ENCODE data around the gene ZNF628.

ZNF628 gene

DNA sequence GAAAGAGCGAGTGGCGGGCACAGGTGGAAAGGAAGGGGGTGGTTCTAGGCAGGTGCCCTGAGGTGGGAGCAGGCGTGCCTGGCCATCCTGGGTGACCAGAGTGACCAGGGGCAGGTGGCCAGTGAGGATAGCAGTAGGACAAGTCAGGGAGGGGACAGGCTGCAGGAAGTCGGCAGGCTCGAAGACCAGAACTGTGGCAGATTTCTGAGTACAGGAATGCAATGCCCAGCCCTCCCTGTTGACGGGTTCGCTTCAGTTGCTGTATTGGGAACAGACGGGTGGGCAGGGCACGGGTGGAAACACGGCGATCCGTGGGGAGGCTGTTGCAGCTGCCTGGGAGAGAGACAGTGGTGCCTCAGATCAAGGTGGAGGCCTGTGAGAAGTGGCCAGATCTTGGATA is 1.9 kb downstream of the ZNF628 start:
- H3K4me3 ChIP-seq (ENCODE audit: low read length) = no peak overlapping the region
- DNase-seq (ENCODE audit: low read depth, low spot score) = no peak
- no peaks in the 10 kb centered on the region for H3K27me3 ChIP-seq (ENCODE audit: control insufficient read depth, insufficient read depth, low read length)
- H3K27ac ChIP-seq (ENCODE audit: low read length) = no peak overlapping the region
- H3K36me3 ChIP-seq (ENCODE audit: control insufficient read depth, insufficient read depth, low read length) = peaks cover 5% of the 10 kb centered on the region; the same call in 1 of the 2 replicates
- H3K4me1 ChIP-seq (ENCODE audit: control insufficient read depth, insufficient read depth, low read length) = peaks cover 5% of the 10 kb centered on the region
- WGBS (ENCODE audit: insufficient coverage, insufficient read length) = no CpG with 5 or more reads among the region's 12 CpGs
- no peaks in the 10 kb centered on the region for H3K9me3 ChIP-seq (ENCODE audit: control insufficient read depth, insufficient read depth, low read length)

DNA sequence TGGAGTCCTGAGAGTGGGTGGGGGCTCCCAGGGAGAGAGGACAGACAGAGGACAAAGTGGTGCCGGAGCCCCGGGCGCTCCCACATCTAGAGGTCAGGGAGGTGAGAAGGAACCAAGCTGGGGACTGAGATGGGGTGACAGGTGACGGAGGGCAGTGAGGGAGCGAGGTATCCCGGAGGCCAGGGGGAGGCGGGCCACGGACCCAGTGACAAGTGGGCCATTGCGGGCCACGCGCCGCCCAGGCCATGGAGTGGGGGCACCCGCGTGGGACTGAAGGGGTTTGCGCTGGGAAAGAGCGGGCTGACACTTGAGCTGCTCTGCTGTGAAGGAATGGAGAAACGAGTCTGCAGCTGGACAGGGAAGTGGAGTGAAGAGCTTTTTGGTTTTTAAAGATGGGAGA is 2.6 kb downstream of the ZNF628 start:
- no peak overlapping the region for H3K4me3 ChIP-seq (ENCODE audit: low read length)
- H3K27me3 ChIP-seq (ENCODE audit: control insufficient read depth, insufficient read depth, low read length) = no peaks in the 10 kb centered on the region
- H3K27ac ChIP-seq (ENCODE audit: low read length) = no peak overlapping the region
- H3K4me1 ChIP-seq (ENCODE audit: control insufficient read depth, insufficient read depth, low read length) = peaks cover 6% of the 10 kb centered on the region
- H3K9me3 ChIP-seq (ENCODE audit: control insufficient read depth, insufficient read depth, low read length) = no peaks in the 10 kb centered on the region
- DNase-seq (ENCODE audit: low read depth, low spot score) = no peak
- H3K36me3 ChIP-seq (ENCODE audit: control insufficient read depth, insufficient read depth, low read length) = peaks cover 5% of the 10 kb centered on the region; the same call in 1 of the 2 replicates
- no CpG with 5 or more reads among the region's 17 CpGs for WGBS (ENCODE audit: insufficient coverage, insufficient read length)

DNA sequence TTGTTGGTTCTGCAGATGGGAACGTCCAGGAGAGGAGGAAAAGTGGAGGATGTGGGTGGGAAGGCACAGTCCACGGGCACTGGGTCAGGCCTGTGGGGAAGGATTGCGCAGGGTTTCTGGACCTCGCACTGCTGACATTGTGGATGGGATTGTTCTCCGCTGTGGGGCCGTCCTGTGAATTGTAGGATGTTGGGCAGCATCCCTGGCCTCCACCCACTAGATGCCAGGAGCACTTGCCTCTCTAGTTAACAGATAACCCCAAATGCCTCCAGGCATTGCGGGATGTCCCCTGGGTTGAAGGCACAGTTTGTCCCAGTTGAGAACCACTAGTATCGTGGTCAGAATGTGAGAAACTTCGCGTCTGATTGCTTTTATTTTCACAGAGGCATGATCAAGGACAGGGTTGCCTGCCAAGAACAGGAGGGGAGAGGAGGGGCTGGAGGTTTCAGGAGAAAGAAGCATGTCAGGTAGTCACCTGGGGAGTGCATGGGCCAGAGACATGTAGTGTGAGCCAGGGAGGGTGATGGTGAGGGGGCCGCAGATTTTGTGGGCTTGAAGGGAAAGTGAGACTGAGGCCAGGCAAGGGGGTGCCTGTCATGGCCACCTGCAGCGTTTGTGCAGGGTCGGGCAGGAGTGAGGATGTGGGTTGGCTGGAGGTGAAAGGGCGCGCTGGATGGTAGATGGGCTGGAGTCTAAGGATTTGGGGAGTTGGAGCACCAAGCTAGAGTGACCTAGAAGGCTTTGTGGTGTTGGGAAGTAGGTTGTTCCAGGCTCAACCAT is 3.2 kb downstream of the ZNF628 start:
- H3K27ac ChIP-seq (ENCODE audit: low read length) = no peak overlapping the region
- peaks cover 5% of the 10 kb centered on the region; the same call in 1 of the 2 replicates for H3K36me3 ChIP-seq (ENCODE audit: control insufficient read depth, insufficient read depth, low read length)
- no CpG with 5 or more reads among the region's 15 CpGs for WGBS (ENCODE audit: insufficient coverage, insufficient read length)
- peaks cover 6% of the 10 kb centered on the region for H3K4me1 ChIP-seq (ENCODE audit: control insufficient read depth, insufficient read depth, low read length)
- DNase-seq (ENCODE audit: low read depth, low spot score) = no peak
- H3K27me3 ChIP-seq (ENCODE audit: control insufficient read depth, insufficient read depth, low read length) = no peaks in the 10 kb centered on the region
- no peak overlapping the region for H3K4me3 ChIP-seq (ENCODE audit: low read length)
- H3K9me3 ChIP-seq (ENCODE audit: control insufficient read depth, insufficient read depth, low read length) = no peaks in the 10 kb centered on the region

DNA sequence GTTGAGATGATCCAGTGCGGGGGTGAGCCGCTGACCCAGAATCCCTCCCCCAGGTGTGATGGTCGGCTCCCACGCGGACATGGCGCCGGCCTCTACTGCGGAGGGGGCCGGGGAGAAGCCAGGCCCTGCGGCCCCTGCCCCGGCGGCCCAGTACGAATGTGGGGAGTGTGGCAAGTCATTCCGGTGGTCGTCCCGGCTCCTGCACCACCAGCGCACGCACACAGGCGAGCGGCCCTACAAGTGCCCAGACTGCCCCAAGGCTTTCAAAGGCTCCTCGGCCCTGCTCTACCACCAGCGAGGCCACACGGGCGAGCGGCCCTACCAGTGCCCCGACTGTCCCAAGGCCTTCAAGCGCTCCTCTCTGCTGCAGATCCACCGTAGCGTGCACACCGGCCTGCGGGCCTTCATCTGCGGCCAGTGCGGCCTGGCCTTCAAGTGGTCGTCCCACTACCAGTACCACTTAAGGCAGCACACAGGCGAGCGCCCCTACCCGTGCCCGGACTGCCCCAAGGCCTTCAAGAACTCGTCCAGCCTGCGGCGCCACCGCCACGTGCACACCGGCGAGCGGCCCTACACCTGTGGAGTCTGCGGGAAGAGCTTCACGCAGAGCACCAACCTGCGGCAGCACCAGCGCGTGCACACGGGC is 4.9 kb downstream of the ZNF628 start:
- H3K9me3 ChIP-seq (ENCODE audit: control insufficient read depth, insufficient read depth, low read length) = no peaks in the 10 kb centered on the region
- H3K4me3 ChIP-seq (ENCODE audit: low read length) = no peak overlapping the region
- H3K36me3 ChIP-seq (ENCODE audit: control insufficient read depth, insufficient read depth, low read length) = peaks cover 5% of the 10 kb centered on the region; the same call in 1 of the 2 replicates
- no peaks in the 10 kb centered on the region for H3K27me3 ChIP-seq (ENCODE audit: control insufficient read depth, insufficient read depth, low read length)
- no CpG with 5 or more reads among the region's 52 CpGs for WGBS (ENCODE audit: insufficient coverage, insufficient read length)
- peaks cover 9% of the 10 kb centered on the region for H3K4me1 ChIP-seq (ENCODE audit: control insufficient read depth, insufficient read depth, low read length)
- H3K27ac ChIP-seq (ENCODE audit: low read length) = no peak overlapping the region
- DNase-seq (ENCODE audit: low read depth, low spot score) = no peak

DNA sequence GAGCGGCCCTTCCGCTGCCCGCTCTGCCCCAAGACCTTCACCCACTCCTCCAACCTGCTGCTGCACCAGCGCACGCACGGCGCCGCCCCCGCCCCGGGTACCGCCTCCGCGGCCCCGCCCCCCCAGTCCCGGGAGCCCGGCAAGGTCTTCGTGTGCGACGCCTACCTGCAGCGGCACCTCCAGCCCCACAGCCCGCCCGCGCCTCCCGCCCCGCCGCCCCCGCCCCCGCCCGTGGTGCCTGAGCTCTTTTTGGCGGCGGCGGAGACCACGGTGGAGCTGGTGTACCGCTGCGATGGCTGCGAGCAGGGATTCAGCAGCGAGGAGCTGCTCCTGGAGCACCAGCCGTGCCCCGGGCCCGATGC is 5.4 kb downstream of the ZNF628 start:
- WGBS (ENCODE audit: insufficient coverage, insufficient read length) = no CpG with 5 or more reads among the region's 40 CpGs
- no peak for DNase-seq (ENCODE audit: low read depth, low spot score)
- H3K4me1 ChIP-seq (ENCODE audit: control insufficient read depth, insufficient read depth, low read length) = peaks cover 9% of the 10 kb centered on the region

DNA sequence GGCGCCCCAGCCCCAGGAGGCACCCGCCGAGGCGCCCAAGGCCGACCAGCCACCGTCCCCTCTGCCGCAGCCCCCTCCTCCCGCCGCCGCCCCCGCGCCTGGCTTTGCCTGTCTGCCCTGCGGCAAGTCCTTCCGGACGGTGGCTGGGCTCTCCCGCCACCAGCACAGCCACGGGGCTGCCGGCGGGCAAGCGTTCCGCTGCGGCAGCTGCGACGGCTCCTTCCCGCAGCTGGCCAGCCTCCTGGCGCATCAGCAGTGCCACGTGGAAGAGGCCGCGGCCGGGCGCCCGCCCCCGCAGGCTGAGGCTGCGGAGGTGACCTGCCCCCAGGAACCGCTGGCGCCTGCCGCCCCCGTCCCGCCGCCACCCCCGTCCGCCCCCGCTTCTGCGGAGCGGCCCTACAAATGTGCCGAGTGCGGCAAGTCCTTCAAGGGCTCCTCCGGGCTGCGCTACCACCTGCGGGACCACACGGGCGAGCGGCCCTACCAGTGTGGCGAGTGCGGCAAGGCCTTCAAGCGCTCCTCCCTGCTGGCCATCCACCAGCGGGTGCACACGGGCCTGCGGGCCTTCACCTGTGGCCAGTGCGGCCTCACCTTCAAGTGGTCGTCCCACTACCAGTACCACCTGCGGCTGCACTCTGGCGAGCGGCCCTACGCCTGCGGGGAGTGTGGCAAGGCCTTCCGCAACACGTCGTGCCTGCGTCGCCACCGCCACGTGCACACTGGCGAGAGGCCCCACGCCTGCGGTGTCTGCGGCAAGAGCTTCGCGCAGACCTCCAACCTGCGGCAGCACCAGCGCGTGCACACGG is 5.9 kb downstream of the ZNF628 start:
- peaks cover 5% of the 10 kb centered on the region; the same call in 1 of the 2 replicates for H3K36me3 ChIP-seq (ENCODE audit: control insufficient read depth, insufficient read depth, low read length)
- H3K27me3 ChIP-seq (ENCODE audit: control insufficient read depth, insufficient read depth, low read length) = no peaks in the 10 kb centered on the region
- no peak overlapping the region for H3K4me3 ChIP-seq (ENCODE audit: low read length)
- WGBS (ENCODE audit: insufficient coverage, insufficient read length) = no CpG with 5 or more reads among the region's 83 CpGs
- peaks cover 9% of the 10 kb centered on the region for H3K4me1 ChIP-seq (ENCODE audit: control insufficient read depth, insufficient read depth, low read length)
- no peak for DNase-seq (ENCODE audit: low read depth, low spot score)
- H3K9me3 ChIP-seq (ENCODE audit: control insufficient read depth, insufficient read depth, low read length) = no peaks in the 10 kb centered on the region
- no peak overlapping the region for H3K27ac ChIP-seq (ENCODE audit: low read length)

More for the DNA sequence above, 5.4 kb downstream of the ZNF628 start:
- Histone ChIP-seq H3K4me3 (ENCODE audit: low read length) (no peak overlapping the region), H3K36me3 (ENCODE audit: control insufficient read depth, insufficient read depth, low read length) (peaks cover 5% of the 10 kb centered on the region; the same call in 1 of the 2 replicates), H3K9me3 (ENCODE audit: control insufficient read depth, insufficient read depth, low read length) (no peaks in the 10 kb centered on the region), H3K27me3 (ENCODE audit: control insufficient read depth, insufficient read depth, low read length) (no peaks in the 10 kb centered on the region), H3K27ac (ENCODE audit: low read length) (no peak overlapping the region)

DNA sequence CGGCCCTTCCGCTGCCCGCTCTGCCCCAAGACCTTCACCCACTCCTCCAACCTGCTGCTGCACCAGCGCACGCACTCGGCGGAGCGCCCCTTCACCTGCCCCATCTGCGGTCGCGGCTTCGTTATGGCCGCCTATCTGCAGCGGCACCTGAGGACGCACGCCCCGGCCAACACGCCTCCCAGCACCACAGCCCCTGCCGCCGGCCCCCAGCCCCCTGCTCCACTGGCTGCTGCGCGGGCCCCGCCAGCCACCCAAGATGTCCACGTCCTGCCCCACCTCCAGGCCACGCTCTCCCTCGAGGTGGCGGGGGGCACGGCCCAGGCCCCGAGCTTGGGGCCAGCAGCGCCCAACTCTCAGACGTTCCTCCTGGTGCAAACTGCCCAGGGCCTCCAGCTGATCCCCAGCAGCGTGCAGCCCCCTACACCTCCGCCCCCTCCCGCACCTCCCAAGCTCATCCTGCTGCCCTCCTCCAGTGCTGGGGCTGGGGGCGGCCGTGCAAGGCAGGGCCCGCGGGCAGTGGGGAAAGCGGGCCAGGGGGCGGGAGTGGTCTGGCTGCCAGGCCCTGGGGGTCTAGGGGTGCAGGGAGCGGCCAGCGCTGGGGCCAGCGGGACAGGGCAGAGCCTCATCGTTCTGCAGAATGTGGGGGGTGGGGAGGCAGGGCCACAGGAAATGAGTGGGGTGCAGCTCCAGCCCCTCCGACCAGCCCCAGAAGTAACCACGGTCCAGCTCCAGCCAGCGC is 6.7 kb downstream of the ZNF628 start:
- H3K4me1 ChIP-seq (ENCODE audit: control insufficient read depth, insufficient read depth, low read length) = peaks cover 12% of the 10 kb centered on the region
- H3K36me3 ChIP-seq (ENCODE audit: control insufficient read depth, insufficient read depth, low read length) = peaks cover 5% of the 10 kb centered on the region; the same call in 1 of the 2 replicates
- H3K27ac ChIP-seq (ENCODE audit: low read length) = no peak overlapping the region
- H3K9me3 ChIP-seq (ENCODE audit: control insufficient read depth, insufficient read depth, low read length) = no peaks in the 10 kb centered on the region
- H3K27me3 ChIP-seq (ENCODE audit: control insufficient read depth, insufficient read depth, low read length) = no peaks in the 10 kb centered on the region
- no CpG with 5 or more reads among the region's 47 CpGs for WGBS (ENCODE audit: insufficient coverage, insufficient read length)
- H3K4me3 ChIP-seq (ENCODE audit: low read length) = no peak overlapping the region
- no peak for DNase-seq (ENCODE audit: low read depth, low spot score)

DNA sequence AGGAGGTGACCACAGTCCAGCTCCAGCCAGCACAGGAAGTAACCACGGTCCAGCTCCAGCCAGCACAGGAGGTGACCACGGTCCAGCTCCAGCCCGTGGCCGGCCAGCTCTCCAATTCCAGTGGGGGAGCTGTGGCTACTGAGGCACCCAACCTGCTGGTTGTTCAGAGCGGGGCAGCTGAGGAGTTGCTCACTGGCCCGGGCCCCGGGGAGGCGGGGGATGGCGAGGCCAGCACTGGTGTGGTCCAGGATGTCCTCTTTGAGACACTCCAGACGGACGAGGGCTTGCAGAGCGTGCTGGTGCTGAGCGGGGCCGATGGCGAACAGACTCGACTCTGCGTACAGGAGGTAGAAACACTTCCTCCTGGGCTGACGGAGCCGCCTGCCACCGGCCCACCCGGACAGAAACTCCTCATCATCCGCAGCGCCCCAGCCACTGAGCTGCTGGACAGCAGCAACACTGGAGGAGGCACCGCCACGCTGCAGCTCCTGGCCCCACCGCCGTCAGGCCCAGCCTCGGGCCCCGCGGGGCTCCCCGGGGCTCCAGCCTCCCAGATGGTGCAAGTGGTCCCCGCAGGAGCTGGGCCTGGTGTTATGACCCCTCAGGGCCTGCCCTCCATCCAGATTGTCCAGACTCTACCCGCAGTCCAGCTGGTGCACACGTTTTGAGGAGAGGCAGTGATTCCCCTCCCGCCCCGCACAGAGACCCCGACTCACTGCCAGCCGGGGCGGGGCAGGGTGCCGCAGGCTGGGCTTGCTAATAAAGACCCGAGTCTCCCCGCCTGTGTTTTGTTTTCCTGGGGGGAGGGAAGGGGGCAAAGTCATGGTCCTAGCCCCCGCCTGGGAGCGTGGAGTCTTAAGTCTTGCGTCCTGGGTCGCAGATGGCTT is 7.5 kb downstream of the ZNF628 start:
- no CpG with 5 or more reads among the region's 46 CpGs for WGBS (ENCODE audit: insufficient coverage, insufficient read length)
- no peak overlapping the region for H3K27ac ChIP-seq (ENCODE audit: low read length)
- H3K4me1 ChIP-seq (ENCODE audit: control insufficient read depth, insufficient read depth, low read length) = peaks cover 12% of the 10 kb centered on the region
- no peaks in the 10 kb centered on the region for H3K27me3 ChIP-seq (ENCODE audit: control insufficient read depth, insufficient read depth, low read length)
- no peak for DNase-seq (ENCODE audit: low read depth, low spot score)
- H3K4me3 ChIP-seq (ENCODE audit: low read length) = peak overlapping the region; percentile 57; the same call in 1 of the 2 replicates
- H3K36me3 ChIP-seq (ENCODE audit: control insufficient read depth, insufficient read depth, low read length) = peaks cover 5% of the 10 kb centered on the region; the same call in 1 of the 2 replicates
- no peaks in the 10 kb centered on the region for H3K9me3 ChIP-seq (ENCODE audit: control insufficient read depth, insufficient read depth, low read length)

DNA sequence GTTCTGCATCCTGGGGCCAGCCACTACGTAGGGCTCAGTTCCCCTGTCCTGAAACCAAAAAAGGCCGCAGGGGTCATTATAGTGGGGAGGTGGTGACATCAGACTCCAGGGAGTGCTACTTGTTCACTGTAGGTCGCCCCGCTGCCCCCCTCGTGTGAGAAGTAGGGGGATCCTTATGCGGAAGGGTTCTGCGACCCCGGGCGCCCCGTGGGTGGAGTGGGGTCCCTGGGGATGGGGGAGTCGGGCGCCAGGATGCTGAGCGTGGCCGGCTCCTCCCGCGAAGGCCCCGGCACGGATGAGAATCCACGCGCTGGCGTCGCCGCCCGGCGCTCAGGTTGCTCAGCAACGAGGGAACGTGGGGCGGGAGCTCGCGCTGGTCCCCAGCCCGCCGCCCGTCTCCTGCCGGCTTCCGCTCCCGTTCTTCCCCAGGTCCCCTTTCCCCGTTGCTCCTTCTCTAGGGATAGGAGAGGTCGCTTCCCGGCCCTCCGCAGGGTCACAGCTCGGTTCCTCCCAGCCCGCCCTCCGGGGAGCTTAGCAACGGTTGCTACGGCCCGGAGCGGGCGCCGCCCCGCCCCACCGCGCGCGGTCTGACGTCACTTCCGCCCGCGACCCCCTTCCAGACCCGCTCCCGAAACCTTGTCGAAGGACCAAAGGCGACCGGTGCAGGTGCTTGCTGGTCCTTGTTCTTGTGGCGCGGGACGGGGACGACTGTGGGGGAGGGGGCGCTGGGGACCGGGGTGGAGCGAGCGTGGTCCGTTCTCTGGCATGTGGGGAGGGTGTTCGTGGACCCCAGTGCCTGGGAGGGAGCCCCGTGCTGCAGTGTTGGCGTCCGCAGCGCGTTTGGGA is 8.4 kb downstream of the ZNF628 start, which contains the start of gene NAT14:
Gene NAT14, plus strand, starts transcription at position 596 of the 846 bp plus-strand sequence. CDS start 521 bp downstream, outside the sequence.
- Histone ChIP-seq H3K36me3 (ENCODE audit: control insufficient read depth, insufficient read depth, low read length) (peaks cover 5% of the 10 kb centered on the region; the same call in 1 of the 2 replicates), H3K4me1 (ENCODE audit: control insufficient read depth, insufficient read depth, low read length) (peaks cover 19% of the 10 kb centered on the region), H3K27me3 (ENCODE audit: control insufficient read depth, insufficient read depth, low read length) (no peaks in the 10 kb centered on the region), H3K9me3 (ENCODE audit: control insufficient read depth, insufficient read depth, low read length) (no peaks in the 10 kb centered on the region), H3K4me3 (ENCODE audit: low read length) (peak within 1 kb of the TSS; percentile 57; the same call in 1 of the 2 replicates), H3K27ac (ENCODE audit: low read length) (no peak within 1 kb of the TSS)
- DNase-seq (ENCODE audit: low read depth, low spot score) = no peak
- WGBS (ENCODE audit: insufficient coverage, insufficient read length) = no CpG with 5 or more reads among the region's 78 CpGs
